Keratinocyte (primary cell): ENCODE data around the gene SPATA20.

ENCODE experiments used
- CTCF ChIP-seq, 3 experiments: IDR thresholded peaks in 1 of 3; conservative IDR thresholded peaks in 1 of 3; optimal IDR thresholded peaks in 1 of 3; 2 replicates in 2 of 3; 3 replicates in 1 of 3; pipeline versions ENCODE3 to v1.5.1; 2011; ENCODE audit warnings: low read length in 3 of 3, mild to moderate bottlenecking in 3 of 3, moderate library complexity in 2 of 3, control low read depth in 1 of 3, inconsistent platforms in 1 of 3; ENCODE audit not compliant: insufficient read depth in 2 of 3; ENCODE audit errors: extremely low read depth in 1 of 3
- EZH2 ChIP-seq: IDR thresholded peaks from one replicate; pipeline ENCODE4 v1.6.1; 2012; ENCODE audit warnings: inconsistent platforms, mild to moderate bottlenecking, low read length, moderate library complexity

GRCh38 chr17:50563092-50563511 lies 16.1 kb downstream of the SPATA20 start:
- no peak for TF ChIP-seq CTCF (optimal IDR thresholded peaks at IDR 0.05 in 1 of 3, IDR thresholded peaks at IDR 0.05 in 1 of 3, conservative IDR thresholded peaks at IDR 0.05 in 1 of 3; ENCODE audit: extremely low read depth in 1 of 3, insufficient read depth in 2 of 3, low read length in 3 of 3)
- TF ChIP-seq EZH2, result no peak
